Measurements from ENCODE around the gene NUP62CL. TPM values are rescaled to one million over a fixed set of nuclear protein-coding genes. Genes with fewer than 3 reads are reported as not detected.

Gene NUP62CL
- total and polyA plus RNA-seq, 2 of the 13 experiments (the other 11 are each of a cell fraction or from before 2014, with no cell fraction given) = 4.2 to 5.8 TPM

GRCh38 chrX:107135965-107136307 is 70.3 kb downstream of the NUP62CL start (continued):
- TF ChIP-seq ZBED4 (CRISPR knock-in tag; IDR thresholded peaks at IDR 0.05; ENCODE audit: borderline replicate concordance) (no peak), ZNF615 (CRISPR knock-in tag; IDR thresholded peaks at IDR 0.05; ENCODE audit: borderline replicate concordance) (no peak), ZNF503 (CRISPR knock-in tag; IDR thresholded peaks at IDR 0.05) (no peak), MYC (CRISPR knock-in tag; IDR thresholded peaks at IDR 0.05; ENCODE audit: borderline replicate concordance) (no peak), BRCA1 (CRISPR knock-in tag; IDR thresholded peaks at IDR 0.05) (no peak), SRSF9 (IDR thresholded peaks at IDR 0.05; ENCODE audit: borderline replicate concordance, insufficient read depth, low read depth, low read length, poor library complexity, severe bottlenecking) (no peak)

Data from HepG2 (cell line).